Right lung (tissue), 5 donors: ENCODE data around the gene SLC35F1. TPM values are rescaled to one million over a fixed set of nuclear protein-coding genes. Genes with fewer than 3 reads are reported as not detected.
"Not testable (repeated sequence)": the region's sequence is repeated elsewhere in the genome, so short reads cannot be mapped to it uniquely, and the experiment has no call there.

Experiments used
- DNase-seq, 2 donors: peaks; one replicate each; pipeline ENCODE4 v3.0.0-alpha.2; 2013
- polyA plus RNA-seq, 5 donors: library from polyadenylated mRNA; unstranded; fragments of 120-200 nt; gene quantifications; one replicate each; pipeline versions ENCODE4 v1.2.1 to v1.2.3, GENCODE V29; 2013; ENCODE audit warnings: inconsistent platforms in 1 of 5, low replicate concordance in 1 of 5; ENCODE audit not compliant: insufficient read length in 5 of 5, insufficient read depth in 1 of 5

The SLC35F1 gene
- polyA plus RNA-seq, 5 donors: 2.6 to 3.7 (median 3.1) TPM

DNA sequence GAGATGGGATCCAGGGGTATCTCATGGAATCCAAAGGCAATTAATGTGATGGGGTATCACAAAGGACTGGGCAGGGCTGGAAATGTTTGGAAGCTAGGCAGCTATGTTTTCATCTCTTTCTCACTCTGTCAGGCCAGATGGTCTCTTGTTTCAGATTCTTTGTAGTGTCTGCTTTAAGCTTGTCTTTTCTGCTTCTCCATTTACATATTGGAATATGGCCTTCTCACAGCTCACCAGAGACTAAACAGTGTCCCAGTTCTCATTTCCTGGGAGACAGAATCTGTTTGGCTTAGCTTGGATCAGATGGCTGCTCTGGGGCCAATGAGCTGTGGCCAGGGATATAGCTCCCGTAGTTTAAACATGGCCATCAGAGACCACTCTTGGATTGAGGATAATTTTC lies 78.9 kb downstream of the SLC35F1 start:
- no peak for DNase-seq

DNA sequence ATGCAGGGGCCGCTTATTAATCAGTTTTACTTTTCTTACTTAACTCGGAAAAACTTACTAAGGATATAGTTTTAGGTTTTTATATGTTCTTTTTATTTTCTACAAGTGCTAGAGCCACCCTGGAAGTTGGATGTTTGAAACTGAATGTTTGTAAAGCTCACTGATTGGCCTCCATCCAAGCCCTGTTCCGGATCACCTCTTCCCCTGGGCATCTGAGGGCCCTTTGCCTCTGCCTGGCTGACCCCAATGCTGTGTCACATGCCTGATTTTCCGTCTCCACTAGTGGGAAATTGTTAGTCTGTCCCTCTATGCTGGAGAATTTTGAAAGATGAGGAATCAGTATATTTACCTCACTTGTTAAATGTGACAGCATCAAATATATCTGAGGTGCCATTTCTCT lies 79.3 kb downstream of the SLC35F1 start:
- no peak for DNase-seq

DNA sequence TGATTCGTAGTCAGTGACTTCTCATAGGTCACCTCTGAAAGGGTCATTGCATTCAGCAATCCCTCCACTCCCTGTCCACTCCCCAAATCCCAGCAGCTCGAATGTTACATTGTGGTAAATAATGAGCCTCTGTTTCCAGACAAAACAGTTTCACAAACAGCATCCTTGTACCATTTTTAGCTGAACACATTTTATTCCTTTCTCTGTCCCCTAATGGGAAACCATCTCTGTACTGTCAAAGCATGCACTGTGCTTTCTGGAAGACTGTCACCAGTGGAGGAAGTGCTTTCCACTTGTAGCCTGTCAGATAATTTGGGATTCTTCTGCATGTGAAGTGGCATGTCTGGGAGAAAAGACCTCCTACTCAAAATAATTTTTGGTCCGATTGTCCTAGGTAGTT lies 82.0 kb downstream of the SLC35F1 start:
- DNase-seq: no peak

DNA sequence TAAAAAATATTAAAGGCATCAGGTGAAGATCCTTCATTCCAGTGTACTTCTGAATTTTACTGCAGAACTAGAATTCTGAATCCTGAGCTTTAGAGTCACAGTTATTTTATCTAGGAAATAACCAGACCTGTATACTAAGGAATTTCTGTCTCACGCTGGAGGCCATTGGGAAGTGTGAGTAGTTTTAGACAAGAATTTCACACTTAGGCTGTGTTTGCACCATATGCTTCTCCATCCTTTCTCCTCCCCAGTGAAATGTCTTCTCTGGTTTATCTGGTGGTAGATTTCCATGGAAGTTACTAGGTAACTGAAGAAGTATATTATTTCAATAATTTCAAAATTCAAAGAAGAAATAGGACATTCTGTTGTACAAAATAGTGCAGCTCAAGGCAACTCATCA lies 83.1 kb downstream of the SLC35F1 start:
- DNase-seq: no peak

DNA sequence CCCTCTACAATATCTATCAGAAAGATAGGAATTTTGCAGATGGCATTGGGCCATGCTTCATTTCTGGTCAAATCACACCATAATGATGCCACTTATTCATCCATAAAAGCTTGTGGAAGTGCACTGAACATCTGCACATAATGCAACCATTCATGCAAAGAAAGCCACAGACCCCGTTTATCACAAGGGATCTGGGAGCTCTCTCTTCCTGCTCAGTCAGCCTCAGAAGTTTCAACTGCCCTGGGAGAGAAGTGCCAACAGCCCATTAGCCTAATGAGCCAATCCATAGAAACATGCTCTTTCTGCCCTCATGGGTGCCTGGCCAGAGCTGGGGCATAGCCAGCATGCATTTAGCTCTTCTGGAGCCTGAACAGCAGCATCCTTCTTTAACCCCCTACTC lies 85.8 kb downstream of the SLC35F1 start:
- no peak for DNase-seq

DNA sequence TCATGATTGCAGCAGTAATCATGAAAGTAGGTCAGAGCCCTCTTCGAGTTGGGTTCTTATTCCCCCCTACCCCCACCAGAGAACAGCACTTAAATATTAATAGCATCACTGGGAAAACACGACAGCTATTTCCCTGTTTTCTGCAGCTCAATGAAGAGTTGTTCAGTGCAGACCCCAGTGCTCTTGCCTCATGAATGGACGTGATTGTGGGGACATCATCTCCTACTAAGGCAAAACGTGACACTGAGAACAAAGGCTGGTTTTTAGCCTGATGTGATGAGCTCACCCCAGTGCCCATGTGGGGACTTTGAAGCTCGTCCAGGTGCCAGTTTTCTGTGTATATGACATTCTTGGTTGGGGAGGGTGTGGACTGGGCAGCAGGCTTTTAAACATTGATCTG lies 105.9 kb downstream of the SLC35F1 start:
- DNase-seq: no peak

DNA sequence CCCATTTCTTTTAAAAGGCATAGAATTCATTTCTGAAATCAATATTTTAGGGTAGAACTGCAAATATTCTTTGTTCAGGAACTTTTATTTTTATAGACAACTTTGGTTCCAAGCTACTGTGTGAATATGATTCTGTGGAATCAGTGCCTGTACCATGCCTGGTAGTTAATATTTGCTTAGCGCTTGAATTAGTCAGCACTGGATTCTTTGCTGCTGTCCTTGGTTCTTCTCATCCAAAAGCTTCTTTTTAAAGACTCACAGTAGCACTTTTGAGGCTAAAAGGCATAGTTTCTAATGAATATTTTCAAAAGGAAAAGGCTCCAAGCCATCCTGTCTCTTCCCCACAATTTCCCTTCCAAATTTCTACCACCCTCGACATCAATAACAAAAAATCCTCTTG lies 109.5 kb downstream of the SLC35F1 start:
- no peak for DNase-seq

DNA sequence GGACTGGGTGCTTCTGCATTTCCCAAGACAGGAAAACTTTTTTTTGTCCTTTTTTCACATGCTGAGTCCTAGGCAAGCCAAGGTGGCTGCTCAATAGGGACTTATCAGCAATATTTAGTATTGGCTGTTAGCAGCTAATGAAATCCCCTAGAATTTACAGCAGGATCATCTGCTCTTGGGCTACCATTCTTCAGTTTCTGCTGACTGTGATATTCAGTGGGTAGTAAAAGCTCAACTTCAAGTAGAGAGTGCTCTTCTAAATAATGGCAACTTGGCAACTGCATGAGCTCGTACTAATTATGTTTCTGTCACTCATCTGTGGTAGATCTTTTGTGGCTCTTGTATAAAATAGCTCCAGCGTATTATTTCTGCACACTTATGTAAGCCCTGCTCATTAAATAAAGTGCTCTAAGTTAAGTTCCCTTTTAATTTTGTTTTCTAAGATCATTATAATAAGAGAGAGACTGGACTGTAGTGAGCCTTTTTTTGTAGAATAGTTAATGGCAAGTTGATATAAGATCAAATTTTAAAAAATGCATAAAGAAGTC lies 110.3 kb downstream of the SLC35F1 start:
- DNase-seq: no peak

DNA sequence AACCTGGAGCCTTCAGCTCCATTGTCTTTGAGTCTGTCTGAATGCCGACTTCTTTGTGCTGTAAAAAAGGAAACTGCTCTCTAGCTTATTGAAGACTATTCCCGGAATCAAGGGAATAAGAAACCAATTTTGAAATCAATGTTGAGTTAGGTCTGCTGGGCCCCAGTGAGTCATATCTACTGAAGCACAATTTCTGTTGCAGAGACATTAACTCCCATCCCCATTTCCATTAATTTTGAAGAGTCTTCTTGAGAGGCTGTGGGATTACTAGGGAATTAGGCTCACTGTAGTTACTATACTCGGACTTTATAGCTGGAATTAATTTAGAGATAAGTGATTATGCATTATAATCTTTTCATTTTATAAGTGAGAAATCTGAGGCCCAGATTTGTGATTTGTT lies 116.7 kb downstream of the SLC35F1 start:
- no peak for DNase-seq

DNA sequence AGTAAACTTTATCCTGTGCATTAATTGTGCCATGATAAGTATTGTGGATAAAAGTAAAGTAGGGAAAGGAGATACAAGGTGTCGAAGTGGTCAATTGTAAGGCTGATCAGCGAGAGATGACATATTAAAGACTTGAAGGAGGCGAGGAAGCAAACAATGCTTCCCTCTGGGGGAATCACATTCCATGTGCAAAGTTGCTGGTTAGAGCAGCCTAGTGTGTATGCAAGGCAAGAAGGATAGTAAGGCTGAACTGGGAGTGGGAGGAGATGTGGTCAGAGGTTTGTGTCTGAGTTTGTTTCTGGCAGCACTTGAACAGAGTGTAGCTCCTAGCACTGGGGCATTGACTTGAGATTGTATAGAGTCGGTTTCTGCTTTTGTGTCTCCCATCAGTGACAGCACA lies 122.9 kb downstream of the SLC35F1 start:
- no peak for DNase-seq

DNA sequence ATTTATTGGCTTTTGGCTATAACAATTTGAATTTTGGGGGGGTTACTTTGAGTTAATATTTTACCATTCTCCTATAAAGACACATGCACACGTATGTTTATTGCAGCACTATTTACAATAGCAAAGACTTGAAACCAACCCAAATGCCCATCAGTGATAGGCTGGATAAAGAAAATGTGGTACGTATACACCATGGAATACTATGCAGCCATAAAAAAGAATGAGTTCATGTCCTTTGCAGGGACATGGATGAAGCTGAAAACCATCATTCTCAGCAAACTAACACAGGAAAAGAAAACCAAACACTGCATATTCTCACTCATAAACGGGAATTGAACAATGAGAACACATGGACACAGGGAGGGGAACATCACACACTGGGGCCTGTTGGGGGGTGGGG lies 130.4 kb downstream of the SLC35F1 start:
- not testable (repeated sequence) for DNase-seq

DNA sequence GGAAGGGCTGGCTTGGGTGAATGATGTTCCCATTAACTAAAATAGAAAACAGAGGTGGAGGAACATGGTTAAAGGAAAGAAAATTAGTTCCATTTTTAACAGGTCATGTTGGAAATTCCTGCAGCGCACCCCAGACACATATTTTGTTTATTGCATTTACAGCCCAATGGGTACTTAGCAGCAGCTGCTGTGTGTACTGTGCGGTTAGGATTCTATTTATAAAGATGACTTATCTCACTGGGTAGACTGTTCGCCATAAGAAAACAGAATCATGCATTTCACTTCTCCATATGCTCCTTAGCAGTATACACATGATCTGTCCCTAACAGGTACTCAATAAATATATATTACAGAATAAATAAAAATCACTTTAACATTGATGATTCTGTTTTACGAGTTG lies 135.8 kb downstream of the SLC35F1 start:
- no peak for DNase-seq

DNA sequence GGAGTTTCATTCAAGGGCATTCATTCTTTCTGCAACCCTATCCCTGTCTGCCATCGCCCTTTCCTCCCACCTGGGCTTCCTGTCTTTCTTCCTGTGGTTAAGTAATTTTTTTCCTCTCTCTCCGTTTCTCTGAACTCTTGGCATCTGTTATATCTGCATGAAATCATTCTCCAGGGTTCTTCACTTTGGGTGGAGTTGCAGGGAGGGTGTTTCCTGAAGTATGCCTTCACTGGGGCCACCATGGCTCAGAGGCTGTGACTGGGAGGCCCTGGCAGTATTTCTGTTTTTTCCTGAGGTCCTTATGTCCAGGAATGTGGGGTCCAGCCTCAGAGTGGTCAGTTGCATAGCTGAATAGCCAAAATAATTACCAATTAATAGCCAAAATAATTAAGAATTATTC lies 137.2 kb downstream of the SLC35F1 start:
- DNase-seq: no peak

DNA sequence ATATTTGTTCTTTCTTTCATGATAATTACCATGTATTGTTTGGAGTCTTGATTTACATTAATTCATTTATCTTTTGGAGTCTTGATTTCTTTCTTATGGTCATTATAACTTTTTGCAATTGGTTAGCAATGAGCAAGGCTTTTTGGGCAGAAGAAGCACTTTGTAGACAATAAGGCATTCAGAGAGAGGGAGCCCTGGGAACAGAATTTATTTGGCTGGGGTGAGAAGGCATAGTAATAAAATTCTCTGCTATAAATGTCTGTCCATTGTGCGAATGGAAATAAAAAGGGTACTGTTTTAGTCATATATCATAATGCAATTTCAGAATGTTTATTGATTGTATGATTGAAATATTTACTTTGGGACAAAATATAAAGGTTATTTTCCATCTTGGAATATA lies 147.0 kb downstream of the SLC35F1 start:
- no peak for DNase-seq

DNA sequence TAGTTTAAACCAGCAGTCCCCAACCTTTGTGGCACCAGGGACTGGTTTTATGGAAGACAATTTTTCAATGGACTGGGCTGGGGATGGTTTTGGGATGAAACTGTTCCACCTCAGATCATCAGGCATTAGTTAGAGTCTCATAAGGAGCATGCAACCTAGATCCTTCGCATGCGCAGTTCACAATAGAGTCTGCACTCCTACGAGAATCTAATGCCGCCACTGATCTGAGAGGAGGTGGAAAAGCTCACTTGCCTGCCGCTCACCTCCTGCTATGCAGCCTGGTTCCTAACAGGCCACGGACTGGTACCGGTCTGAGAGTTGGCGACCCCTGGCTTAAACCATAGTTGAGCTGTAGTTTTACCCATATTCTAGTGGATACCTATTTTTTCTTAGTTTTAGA lies 154.6 kb downstream of the SLC35F1 start:
- DNase-seq: no peak

DNA sequence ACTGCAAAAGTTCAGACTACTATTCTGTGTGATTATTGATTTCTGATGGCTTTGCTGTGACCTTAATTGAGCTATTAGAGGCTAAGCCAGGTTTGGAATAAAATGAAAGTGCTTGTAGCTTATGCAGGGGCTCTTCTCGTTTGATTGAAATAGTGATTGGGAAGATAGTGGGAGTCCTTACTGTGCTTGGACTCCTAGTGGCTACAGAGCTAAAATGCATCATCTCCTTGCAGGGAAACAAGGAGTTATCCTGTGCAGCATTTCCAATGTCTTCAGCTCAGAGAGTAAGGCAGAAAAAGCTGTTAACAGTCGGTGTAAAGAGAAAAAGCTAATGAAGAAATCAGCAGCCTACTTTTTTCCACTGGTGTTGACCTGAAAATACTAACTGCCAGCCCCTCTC lies 173.5 kb downstream of the SLC35F1 start:
- no peak for DNase-seq

DNA sequence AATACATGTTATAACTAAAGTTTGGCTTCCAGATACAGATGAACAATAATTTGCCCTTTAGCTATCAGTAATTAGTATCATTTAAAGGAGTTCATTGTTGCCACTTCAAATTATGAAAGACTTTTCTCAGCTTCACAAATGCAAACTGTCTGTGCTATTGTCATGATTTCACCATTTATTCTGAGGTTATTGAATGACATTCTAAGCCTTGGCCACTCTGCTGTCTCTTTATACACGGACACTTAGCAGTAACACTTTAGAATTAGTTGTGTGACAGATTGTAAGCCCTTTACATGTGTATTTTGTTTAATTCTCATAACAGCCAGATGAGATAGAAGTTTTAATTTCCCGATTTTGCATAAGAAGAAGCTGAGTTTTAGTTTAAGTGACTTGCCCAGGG lies 176.6 kb downstream of the SLC35F1 start:
- no peak for DNase-seq

DNA sequence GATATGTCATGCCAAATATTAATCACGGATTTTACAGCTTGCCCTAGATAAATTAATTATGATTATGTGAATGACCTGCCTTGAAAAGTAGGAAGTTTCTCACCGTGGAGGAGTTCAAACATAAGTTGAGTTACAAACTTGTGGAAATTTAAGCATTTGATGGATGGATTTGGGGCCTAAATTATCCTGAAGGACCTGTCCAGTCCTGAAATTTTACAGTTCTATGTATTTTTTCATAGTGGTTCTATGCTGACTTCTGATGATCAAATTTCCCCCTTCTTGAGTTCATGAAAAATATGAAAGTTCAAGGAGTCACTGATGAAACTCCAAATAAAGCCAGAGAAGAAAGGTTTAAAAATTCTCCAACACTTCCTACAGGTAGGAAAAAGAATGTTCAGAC lies 178.6 kb downstream of the SLC35F1 start:
- DNase-seq: no peak

DNA sequence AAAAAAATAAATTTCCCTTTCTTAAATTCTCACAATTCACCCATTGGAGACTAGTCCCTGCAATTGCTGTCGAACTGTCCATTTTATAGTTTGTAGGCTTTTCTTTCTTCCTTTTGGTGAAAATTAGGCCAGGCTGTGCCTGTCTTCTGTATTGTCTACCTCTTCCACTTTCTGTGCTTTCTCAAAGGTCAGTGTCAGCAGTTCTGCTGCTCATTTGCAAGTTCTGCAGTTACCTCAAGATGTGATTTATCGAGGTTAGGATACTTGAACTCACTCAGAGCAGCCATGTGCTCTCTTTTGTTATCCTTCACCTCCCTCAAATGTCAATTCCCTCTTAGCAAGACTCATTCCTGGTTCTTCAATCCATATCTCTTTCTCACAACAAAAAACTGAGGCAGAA lies 179.1 kb downstream of the SLC35F1 start:
- DNase-seq: no peak

DNA sequence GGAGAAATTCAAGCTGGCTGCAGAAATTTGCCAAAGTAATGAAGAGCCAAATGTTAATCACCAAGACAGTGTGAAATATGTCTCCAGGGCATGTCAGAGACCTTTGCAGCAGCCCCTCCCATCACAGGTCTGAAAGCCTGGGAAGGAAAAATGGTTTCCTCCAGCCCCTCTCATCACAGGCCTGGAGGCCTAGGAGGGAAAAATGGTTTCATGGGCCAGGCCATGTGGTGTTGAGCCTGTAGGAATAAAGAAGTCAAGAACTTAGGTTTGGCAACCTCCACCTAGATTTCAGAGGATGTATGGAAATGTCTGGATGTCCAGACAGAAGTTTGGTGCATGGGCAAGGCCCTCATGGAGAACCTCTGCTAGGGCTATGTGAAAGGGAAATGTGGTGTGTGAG lies 185.0 kb downstream of the SLC35F1 start:
- no peak for DNase-seq

DNA sequence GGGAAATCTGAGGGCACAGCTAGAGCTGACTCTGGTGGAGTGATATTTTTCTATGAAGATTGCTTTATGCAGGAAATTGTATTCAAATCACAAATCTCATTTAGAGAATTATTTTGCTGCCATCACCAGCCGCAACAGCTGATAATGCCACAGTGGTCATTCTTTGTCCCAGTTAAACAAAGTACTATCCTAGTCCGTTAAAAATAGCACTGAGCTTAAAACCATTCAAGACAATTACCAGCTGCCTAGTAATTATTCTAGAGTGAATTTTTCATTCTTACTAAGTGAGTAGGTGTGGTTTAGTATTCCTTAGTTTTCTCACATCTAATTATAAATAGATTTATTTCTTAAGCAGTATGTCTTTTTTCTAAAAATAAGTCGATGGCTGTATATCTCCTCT lies 190.5 kb downstream of the SLC35F1 start:
- DNase-seq: no peak

DNA sequence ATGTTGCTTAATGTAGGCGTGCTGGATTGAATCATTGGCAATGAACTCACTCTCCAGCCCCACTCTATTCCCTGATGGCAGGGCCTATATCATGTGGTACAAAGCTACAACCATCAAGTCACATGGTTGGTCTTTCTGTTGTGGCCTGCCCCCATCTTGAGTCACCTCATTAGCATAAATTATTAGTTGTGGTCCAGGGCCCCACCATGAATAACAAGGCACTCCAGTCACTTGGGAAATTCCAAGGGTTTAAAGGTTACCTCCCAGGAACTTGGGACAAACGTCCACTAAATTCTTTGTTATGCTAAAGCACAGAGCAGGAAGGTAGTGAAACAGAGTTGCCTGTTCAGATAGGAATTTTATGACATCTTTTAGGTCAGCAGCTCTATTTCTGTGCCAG lies 193.7 kb downstream of the SLC35F1 start:
- DNase-seq: no peak

DNA sequence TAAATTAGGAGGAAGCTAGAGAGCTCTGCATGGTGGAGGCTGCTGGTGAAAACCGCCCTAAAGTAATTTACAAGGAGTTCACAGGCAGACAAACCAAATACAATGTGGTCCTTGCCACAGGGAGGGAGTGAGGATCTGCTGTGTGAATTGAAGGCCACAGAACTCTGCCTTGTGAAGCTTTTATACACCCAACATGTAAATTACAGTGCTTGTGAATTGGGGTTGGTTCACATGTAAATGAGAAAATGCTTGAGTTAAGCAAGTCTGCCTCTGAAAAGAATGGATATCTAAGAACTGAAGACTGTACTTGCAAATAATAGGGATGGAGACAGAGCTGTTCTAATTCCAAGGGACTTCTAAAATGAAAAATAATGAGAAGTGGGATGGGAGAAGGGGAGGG lies 194.2 kb downstream of the SLC35F1 start:
- no peak for DNase-seq

DNA sequence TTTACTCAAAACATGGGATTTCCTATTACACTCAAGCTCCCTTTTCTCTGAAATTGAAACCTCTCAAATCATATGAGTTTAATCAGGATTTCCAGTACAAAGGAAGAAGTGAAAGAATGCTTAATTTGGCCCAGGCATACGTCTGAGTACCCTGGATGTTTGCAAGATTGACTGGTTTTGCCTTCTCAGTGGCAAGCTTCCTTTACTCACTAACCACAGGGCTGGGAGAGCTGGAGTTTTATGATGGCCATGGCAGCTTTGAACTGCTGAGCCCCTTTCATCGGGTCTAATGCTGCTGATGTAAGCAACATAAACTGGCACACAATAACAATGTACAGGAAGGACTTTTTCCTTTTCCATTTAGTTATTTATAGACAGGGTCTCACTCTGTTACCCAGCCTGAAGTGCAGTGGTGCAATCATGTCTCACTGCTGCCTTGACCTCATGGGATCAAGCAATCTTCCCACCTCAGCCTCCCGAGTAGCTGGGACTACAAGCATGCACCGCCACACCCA lies 194.8 kb downstream of the SLC35F1 start:
- DNase-seq: no peak

DNA sequence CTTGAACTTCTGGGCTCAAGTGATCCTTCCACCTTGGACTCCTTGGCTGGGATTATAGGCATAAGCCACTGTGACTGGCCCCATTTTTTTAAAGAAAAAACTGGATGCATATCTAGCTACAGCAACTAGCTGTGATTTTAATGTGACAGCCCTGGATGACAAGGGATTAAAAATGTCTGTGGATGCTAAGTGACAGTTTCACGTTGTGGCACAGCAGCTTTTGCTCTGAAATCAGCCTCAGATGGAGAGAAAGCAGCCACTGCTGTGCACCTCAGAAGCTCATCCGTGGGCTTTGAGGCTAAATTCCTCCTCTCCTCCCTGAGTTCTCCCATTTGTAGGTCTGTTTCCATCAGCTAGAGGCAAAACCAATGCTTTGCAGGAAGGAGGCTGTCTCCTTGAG lies 195.3 kb downstream of the SLC35F1 start:
- DNase-seq: no peak
